Tibial artery (tissue), 4 donors: ENCODE data around the gene PRICKLE4.

Experiments
- DNase-seq, 2 donors: peaks; one replicate each; pipeline ENCODE4 v3.0.0-alpha.2; 2019
- H3K27ac ChIP-seq, 2 donors: fragments of 200-600 bp; sonication (generic) in 1 of 2; 1 replicate in 1 of 2; 2 replicates in 1 of 2; pipeline ENCODE4 v1.5.1; 2018 to 2019; ENCODE audit warnings: mild to moderate bottlenecking in 1 of 2
- H3K27me3 ChIP-seq, 2 donors: fragments of 200-600 bp; sonication (generic) in 1 of 2; one replicate each; pipeline versions ENCODE4 v1.5.1 to v1.6.0; 2016 to 2019
- H3K36me3 ChIP-seq, 3 donors: fragments of 200-600 bp; sonication (generic) in 2 of 3; one replicate each; pipeline ENCODE4 v1.5.1; 2016 to 2019; ENCODE audit warnings: mild to moderate bottlenecking in 2 of 3
- H3K4me1 ChIP-seq, 4 donors: fragments of 200-600 bp; sonication (generic) in 2 of 4; 1 replicate in 3 of 4; 2 replicates in 1 of 4; pipeline ENCODE4 v1.5.1; 2016 to 2019
- H3K4me3 ChIP-seq, 2 donors: fragments of 200-600 bp; sonication (generic) in 1 of 2; 1 replicate in 1 of 2; 2 replicates in 1 of 2; pipeline ENCODE4 v1.5.1; 2018 to 2019; ENCODE audit warnings: mild to moderate bottlenecking in 2 of 2
- H3K9me3 ChIP-seq, 3 donors: fragments of 200-600 bp; sonication (generic) in 1 of 3; one replicate each; pipeline ENCODE4 v1.5.1; 2016 to 2019
- intact Hi-C: fragments of 100-400 bp; cut with DNase I; formaldehyde crosslinking; loops from one replicate; pipeline ENCODE4 v1.15.0; 2023; ENCODE audit warnings: low total_unique reads
- TF ChIP-seq, protein P1 (sequence below), 2 experiments: fragments of 200-600 bp in 1 of 2; fragments of 450-650 bp in 1 of 2; IDR thresholded peaks; one replicate each; pipeline ENCODE4 v1.5.1; 2017 to 2019; ENCODE audit warnings: antibody characterized with exemption in 2 of 2, mild to moderate bottlenecking in 1 of 2, moderate library complexity in 1 of 2

PRICKLE4 gene

DNA sequence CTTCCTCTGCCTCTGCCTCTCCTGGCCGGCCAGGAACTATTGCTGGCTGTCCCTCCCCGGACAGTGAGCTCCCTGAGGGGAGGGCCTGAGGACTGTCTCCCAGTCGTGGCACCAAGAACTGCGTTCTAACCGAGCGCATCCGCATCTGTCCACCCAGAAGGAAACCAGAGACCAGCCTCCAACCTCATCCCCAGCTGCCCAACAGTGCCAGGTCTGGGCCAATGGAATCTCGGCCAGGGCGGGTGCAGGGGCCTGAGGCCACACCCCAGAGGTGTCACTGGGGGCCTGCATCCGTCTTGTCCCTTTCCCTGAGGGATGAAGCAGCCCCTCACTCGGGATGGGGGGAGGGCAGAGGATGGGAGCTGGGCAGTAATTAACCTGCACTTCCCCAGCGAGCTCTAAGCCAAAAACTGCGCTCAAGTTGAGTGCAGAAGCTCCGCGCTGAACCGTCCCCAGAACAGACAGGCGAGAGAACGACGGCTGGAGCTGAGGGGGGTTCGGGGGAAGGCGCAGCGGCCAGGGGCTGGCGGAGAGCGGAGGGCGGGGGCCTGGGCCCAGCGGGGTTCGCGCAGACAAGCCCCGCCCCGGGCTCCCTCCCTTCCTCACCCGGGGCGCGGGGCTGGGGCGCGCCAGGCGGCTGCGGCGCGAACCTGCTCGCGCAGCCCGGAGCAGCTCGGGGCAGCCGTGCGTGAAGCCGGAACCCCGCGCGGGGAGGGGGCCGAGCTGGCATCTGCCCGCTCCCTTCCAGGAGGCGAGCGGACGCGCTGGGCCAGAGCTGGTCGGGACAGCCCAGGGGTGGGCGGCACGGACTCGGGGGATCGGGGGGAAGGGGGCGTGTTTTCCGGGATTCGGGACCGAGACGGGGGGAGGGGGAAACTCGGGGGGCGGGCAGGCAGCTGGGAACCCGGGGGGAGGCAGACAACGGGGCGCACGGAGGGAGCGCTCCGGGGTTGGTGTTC lies 46.6 kb upstream of the PRICKLE4 start:
- no peaks in the 10 kb centered on the region for H3K27me3 ChIP-seq
- TF ChIP-seq, protein P1, sequence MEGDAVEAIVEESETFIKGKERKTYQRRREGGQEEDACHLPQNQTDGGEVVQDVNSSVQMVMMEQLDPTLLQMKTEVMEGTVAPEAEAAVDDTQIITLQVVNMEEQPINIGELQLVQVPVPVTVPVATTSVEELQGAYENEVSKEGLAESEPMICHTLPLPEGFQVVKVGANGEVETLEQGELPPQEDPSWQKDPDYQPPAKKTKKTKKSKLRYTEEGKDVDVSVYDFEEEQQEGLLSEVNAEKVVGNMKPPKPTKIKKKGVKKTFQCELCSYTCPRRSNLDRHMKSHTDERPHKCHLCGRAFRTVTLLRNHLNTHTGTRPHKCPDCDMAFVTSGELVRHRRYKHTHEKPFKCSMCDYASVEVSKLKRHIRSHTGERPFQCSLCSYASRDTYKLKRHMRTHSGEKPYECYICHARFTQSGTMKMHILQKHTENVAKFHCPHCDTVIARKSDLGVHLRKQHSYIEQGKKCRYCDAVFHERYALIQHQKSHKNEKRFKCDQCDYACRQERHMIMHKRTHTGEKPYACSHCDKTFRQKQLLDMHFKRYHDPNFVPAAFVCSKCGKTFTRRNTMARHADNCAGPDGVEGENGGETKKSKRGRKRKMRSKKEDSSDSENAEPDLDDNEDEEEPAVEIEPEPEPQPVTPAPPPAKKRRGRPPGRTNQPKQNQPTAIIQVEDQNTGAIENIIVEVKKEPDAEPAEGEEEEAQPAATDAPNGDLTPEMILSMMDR (IDR thresholded peaks at IDR 0.05) = no peak
- peak overlapping the region; percentile 81 to 85 for H3K4me3 ChIP-seq
- peak; percentile 61 to 84 for DNase-seq
- H3K4me1 ChIP-seq = peaks cover 6 to 48% (median 17%) of the 10 kb centered on the region in 4 donors
- no peaks in the 10 kb centered on the region for H3K9me3 ChIP-seq
- intact Hi-C loops = loop anchor here (2.0 kb wide), 1 partner anchor 27 kb away; no protein-coding TSS in a partner anchor
- peak overlapping the region; percentile 94 for H3K27ac ChIP-seq
- no peaks in the 10 kb centered on the region for H3K36me3 ChIP-seq

DNA sequence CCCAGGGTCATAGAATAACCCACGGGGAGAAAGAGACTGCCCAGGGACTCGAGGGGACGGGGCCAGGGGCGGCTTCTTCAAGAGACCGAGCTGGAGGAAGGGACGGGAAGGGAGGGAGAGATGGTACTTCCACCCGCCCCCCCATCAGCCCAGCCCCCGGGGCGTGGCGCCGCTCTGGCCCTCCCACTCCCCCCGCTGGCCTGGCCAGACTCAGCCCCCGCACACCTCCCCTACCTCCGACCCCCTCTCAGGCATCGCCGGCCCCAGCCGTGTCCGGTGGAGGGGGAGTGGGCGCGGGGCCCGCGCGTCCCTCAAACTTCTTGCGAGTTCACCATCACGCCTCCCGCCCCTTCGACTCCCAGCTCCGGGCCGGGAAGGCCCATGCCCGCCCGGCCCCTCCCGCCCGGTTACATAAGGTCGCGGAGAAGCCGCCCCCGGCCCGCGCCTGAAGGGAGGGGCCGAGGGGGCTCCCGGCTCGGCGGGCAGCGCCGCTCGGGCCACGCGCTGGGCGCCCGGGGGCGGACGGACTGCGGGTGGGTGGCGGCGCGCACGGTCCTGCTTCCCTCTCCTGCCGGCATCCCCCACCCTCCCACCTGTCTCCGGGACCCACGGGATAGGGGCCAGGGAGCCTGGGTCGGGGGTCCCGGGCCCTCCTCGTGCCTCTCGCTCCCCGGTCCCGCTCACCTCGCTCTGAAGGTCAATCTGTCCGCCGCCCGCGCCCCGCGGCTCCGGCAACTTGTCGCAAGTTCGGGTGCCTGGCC lies 45.7 kb upstream of the PRICKLE4 start:
- Histone ChIP-seq H3K9me3 (no peaks in the 10 kb centered on the region), H3K27ac (peak overlapping the region; percentile 94), H3K27me3 (peaks cover 0 to 2% of the 10 kb centered on the region in 2 donors), H3K4me1 (peaks cover 6 to 42% (median 17%) of the 10 kb centered on the region in 4 donors), H3K4me3 (peak overlapping the region; percentile 81 to 85), H3K36me3 (no peaks in the 10 kb centered on the region)
- intact Hi-C loops = loop anchor here (2.0 kb wide), 1 partner anchor 28 kb away; no protein-coding TSS in a partner anchor
- DNase-seq = peak; percentile 81 to 90
- TF ChIP-seq, protein P1 (IDR thresholded peaks at IDR 0.05) = no peak

DNA sequence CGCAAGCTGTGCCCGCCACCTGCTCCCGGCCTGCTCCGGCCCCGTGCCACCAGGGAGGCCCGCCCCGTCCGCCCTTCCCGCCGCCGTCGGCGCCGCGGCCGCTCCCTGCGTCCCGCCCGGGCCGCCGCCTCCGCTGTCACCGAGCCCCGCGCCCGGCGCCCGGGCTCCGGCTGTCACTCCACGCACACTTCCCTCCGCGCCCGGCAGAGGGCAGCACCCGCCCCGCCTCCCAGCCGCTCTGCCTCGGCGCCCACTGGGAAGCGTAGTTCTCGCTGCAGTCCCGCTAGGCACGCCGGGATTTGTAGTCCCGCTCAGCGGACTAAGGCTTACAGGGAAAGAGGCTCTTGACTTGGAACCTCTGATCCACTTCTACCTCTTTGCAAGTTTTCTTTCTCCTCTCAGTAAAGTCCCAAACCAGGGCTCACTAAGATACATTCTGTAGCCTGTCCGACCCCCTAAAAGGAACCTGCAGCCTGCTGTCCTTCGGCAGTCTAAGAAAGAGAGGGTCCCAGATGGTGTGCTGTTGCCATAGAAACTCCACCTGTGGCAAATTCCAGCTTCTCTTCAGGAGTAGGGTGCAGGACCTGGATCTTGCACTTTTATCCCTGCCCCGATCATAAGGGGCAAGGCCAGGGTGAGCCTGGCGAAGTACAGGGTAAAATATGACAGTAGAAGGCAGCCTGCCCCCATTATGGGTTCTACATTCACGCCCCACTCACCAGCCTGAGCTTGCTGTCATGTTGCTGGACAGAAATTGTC lies 45.0 kb upstream of the PRICKLE4 start, which contains the start of gene TFEB:
Gene TFEB, minus strand, starts transcription at position 182 of the 759 bp plus-strand sequence. CDS start 44,395 bp downstream, outside the sequence.
- peak; percentile 96 for DNase-seq
- Histone ChIP-seq H3K4me1 (peaks cover 6 to 36% (median 15%) of the 10 kb centered on the region in 4 donors), H3K9me3 (no peaks in the 10 kb centered on the region), H3K36me3 (no peaks in the 10 kb centered on the region), H3K27me3 (peaks cover 0 to 3% of the 10 kb centered on the region in 2 donors), H3K27ac (peak within 1 kb of the TSS; percentile 94), H3K4me3 (peak within 1 kb of the TSS; percentile 81 to 85)
- intact Hi-C loops = loop anchor here (2.0 kb wide), 1 partner anchor 29 kb away; no protein-coding TSS in a partner anchor
- TF ChIP-seq, protein P1 (IDR thresholded peaks at IDR 0.05) = peak; percentile 86 to 98

DNA sequence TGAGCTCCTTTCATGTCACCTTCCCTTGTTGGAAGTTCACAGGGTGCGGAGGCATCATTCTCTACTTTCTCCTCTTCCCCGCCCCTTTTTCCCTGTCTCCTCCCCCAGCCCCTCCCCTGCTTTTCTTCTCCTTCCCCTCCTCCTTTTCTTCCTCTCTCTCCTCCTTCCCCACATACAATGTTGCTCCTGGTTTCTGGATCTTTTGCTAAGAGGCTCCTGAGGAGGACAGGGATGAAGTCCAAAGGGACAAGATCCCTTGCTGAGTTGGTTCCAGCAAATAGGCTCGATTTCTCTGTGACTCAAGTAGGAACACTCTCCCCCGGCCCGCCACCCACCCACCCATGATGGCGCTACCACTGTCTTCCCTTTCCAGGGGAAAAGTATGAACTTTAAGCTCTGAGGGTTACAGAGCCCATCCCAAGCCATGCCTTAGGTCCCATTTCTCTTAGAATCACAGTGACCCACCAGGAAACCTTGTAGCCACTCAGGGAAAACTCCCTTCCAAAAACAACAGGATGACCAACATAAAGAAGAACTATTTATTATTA lies 44.3 kb upstream of the PRICKLE4 start:
- intact Hi-C loops = no loop called here
- no peaks in the 10 kb centered on the region for H3K36me3 ChIP-seq
- no peak overlapping the region for H3K27ac ChIP-seq
- no peak overlapping the region for H3K4me3 ChIP-seq
- DNase-seq = no peak
- H3K9me3 ChIP-seq = no peaks in the 10 kb centered on the region
- H3K4me1 ChIP-seq = peaks cover 6 to 29% (median 14%) of the 10 kb centered on the region in 4 donors
- TF ChIP-seq, protein P1 (IDR thresholded peaks at IDR 0.05) = no peak
- H3K27me3 ChIP-seq = peaks cover 0 to 3% of the 10 kb centered on the region in 2 donors
